ENCODE results near the gene VIPR1.

Gene VIPR1

DNA sequence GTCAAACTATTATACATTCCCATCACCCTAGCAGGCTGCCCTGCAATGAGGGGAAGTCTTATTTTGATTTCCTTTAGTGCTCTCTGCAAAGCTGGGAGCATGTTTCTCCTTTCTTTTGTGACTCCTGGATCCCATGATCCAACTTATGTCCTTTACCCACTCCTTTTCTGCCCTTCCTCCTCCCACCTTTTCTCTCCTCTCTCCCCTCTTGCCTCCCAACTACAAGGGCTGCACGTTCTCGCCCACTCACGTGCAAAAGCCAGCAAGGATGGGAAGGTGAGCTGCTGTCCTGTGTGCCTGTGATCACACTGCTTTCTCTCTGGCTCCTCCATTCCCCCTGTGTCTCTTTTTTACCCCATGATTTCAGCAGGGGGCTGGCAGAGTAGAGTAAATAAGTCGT lies 6.1 kb downstream of the VIPR1 start:
- TF ChIP-seq, protein P1, sequence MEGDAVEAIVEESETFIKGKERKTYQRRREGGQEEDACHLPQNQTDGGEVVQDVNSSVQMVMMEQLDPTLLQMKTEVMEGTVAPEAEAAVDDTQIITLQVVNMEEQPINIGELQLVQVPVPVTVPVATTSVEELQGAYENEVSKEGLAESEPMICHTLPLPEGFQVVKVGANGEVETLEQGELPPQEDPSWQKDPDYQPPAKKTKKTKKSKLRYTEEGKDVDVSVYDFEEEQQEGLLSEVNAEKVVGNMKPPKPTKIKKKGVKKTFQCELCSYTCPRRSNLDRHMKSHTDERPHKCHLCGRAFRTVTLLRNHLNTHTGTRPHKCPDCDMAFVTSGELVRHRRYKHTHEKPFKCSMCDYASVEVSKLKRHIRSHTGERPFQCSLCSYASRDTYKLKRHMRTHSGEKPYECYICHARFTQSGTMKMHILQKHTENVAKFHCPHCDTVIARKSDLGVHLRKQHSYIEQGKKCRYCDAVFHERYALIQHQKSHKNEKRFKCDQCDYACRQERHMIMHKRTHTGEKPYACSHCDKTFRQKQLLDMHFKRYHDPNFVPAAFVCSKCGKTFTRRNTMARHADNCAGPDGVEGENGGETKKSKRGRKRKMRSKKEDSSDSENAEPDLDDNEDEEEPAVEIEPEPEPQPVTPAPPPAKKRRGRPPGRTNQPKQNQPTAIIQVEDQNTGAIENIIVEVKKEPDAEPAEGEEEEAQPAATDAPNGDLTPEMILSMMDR (IDR thresholded peaks at IDR 0.05; ENCODE audit: insufficient read depth, low read depth, low read length, missing control alignments) = no peak
- H3K4me3 ChIP-seq (ENCODE audit: low read depth, low read length) = no peak overlapping the region
- no peak for DNase-seq (ENCODE audit: low read depth)

DNA sequence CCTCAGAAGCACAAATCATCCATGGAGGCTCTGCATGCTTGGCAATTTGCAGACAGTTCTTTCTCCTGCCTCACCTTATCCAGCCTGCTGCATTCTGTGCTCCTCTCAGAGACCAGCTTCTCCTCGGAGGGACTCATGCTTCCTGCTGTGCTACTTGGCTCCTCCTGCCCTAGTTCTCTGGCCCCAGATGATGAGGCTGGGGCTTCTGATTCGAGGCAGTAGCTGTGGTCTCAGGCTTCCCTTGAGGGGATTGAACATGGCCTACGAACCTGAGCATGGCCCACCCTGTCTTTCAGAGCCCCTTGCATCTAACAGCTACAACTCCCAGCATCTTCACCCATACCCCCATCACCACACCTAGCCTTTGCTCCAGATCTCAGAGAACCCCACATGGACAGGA lies 6.7 kb downstream of the VIPR1 start:
- no peak for DNase-seq (ENCODE audit: low read depth)
- TF ChIP-seq, protein P1 (IDR thresholded peaks at IDR 0.05; ENCODE audit: insufficient read depth, low read depth, low read length, missing control alignments) = no peak
- no peak overlapping the region for H3K4me3 ChIP-seq (ENCODE audit: low read depth, low read length)

DNA sequence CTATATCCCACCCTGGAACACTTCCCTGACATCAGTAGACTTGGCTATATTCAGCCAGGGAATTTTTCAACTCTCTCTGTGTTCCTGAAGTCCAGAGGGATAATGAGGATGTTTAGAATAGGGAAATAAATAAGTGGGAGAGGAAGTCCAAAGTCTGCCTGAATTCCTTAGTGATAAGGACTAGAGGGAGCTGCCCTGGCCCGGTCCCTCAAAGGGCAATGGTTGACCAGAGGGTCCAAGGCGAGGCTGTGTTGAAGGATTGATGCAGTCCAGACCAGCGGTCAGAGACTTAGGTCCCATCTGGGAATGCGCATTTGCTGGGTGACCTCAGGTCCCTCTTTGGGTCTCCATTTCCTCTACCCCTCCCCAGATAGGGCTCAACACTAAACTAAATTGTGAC lies 7.9 kb downstream of the VIPR1 start:
- TF ChIP-seq, protein P1 (IDR thresholded peaks at IDR 0.05; ENCODE audit: insufficient read depth, low read depth, low read length, missing control alignments) = no peak
- no peak overlapping the region for H3K4me3 ChIP-seq (ENCODE audit: low read depth, low read length)
- DNase-seq (ENCODE audit: low read depth) = no peak

DNA sequence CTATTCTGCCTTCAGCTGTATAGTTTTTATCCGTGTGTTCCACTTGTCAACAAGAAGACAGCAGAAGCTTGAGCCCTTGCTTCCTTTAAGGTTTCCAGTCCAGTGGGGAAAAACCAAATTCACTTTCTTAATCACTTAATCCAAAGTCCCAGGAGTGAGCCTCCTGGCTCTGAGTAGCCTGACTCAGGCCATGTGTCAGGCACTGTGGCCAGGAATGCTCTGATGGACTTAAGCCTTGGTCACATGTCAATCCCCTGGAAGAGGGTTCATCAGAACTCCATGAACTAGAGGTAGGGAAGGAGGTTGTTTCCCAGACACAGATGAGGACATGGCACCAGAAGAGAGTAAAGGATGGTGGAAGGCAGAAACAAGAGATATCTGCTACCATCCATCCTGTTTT lies 8.8 kb downstream of the VIPR1 start:
- H3K4me3 ChIP-seq (ENCODE audit: low read depth, low read length) = no peak overlapping the region
- TF ChIP-seq, protein P1 (IDR thresholded peaks at IDR 0.05; ENCODE audit: insufficient read depth, low read depth, low read length, missing control alignments) = no peak
- no peak for DNase-seq (ENCODE audit: low read depth)

DNA sequence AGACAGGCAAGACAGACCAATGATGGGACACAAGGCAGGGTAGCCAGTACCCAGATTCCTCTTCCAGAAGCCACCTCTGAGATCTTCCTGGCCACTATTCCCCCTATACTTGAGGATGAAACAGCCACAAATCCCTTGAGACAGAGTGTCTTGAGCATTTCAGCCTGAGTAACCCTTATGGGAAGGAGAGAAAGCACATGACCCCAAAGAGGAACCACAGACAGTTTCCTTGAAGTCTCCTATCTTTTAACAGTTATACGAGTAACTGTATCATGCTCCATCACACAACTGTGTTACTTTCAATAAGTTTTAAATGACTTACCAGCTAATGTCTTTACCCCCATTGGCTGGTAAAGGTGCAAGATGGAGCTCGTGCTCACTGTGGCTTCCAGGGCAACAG lies 9.3 kb downstream of the VIPR1 start:
- no peak overlapping the region for H3K4me3 ChIP-seq (ENCODE audit: low read depth, low read length)
- TF ChIP-seq, protein P1 (IDR thresholded peaks at IDR 0.05; ENCODE audit: insufficient read depth, low read depth, low read length, missing control alignments) = no peak
- DNase-seq (ENCODE audit: low read depth) = peak; percentile 29

DNA sequence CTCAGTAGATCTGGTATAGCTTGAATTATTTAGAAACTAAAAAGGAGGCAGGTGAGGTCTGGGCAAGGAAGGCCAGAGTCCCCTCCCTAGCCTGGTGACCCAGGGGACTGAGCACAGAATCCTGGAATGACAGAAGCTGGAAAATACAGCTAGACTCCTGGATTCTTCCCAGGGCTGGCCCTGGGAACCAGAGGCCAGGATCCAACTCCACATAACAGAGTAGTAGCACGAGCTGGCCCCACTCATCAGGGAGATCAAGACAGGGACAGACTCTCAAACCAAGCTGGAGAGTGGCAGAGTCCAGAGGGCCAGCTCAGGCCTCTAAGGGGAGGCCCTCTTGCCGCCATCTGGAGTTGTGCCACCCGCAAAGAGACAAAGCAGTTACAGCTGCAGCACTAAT lies 10.7 kb downstream of the VIPR1 start:
- no peak for DNase-seq (ENCODE audit: low read depth)
- TF ChIP-seq, protein P1 (IDR thresholded peaks at IDR 0.05; ENCODE audit: insufficient read depth, low read depth, low read length, missing control alignments) = no peak
- H3K4me3 ChIP-seq (ENCODE audit: low read depth, low read length) = no peak overlapping the region

DNA sequence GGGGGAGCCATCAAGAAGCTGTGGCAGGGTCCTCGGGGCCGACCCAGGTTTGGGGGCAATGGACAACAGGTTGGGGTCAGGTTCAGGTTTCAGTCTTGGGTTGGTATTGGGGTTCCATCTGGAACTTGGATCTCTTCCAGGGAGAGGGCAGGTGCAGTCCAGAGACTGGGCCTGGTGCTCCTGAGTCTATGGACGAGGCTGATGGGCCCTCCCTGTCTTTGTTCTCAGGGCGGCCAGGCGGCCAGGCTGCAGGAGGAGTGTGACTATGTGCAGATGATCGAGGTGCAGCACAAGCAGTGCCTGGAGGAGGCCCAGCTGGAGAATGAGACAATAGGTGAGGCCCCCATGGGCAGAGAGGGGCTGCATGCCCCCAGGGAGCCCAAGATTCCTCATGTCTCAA lies 11.1 kb downstream of the VIPR1 start:
- TF ChIP-seq, protein P1 (IDR thresholded peaks at IDR 0.05; ENCODE audit: insufficient read depth, low read depth, low read length, missing control alignments) = no peak
- no peak for DNase-seq (ENCODE audit: low read depth)

More for the DNA sequence above, 11.1 kb downstream of the VIPR1 start:
- H3K4me3 ChIP-seq (ENCODE audit: low read depth, low read length) = no peak overlapping the region
